Measurements from ENCODE around the gene GPT2. TPM values are rescaled to one million over a fixed set of nuclear protein-coding genes. Genes with fewer than 3 reads are reported as not detected.

The GPT2 gene
- total RNA-seq, 1 experiment from 2014 or later, result 81.8 TPM

GRCh38 chr16:46911038-46911437 lies 26.9 kb downstream of the GPT2 start (continued):
- TF ChIP-seq NFATC4 (CRISPR knock-in tag; IDR thresholded peaks at IDR 0.05), result no peak
- no peak for TF ChIP-seq ZMAT4 (CRISPR knock-in tag; IDR thresholded peaks at IDR 0.05)
- TF ChIP-seq CREB1 (CRISPR knock-in tag; IDR thresholded peaks at IDR 0.05), result no peak

GRCh38 chr16:46911650-46912049 lies 27.5 kb downstream of the GPT2 start:
- no peak for DNase-seq (ENCODE audit: low spot score)
- POLR2A ChIA-PET, result no interaction called here
- H3K36me3 Mint-ChIP-seq, result peaks cover 57% of the 10 kb centered on the region

More at GRCh38 chr16:46911650-46912049, 27.5 kb downstream of the GPT2 start:
- no peaks in the 10 kb centered on the region for H3K9me3 Mint-ChIP-seq
- ATAC-seq, result no peak
- no peak overlapping the region for H3K27ac Mint-ChIP-seq
- no peak overlapping the region for H3K4me3 Mint-ChIP-seq
- CTCF ChIA-PET, result interaction anchor here (1.1 to 2.0 kb wide), 2 partner anchors 58 to 783 kb away, joined by 3 to 13 read pairs; no protein-coding TSS in a partner anchor
- TF ChIP-seq ZNF512 (CRISPR knock-in tag; IDR thresholded peaks at IDR 0.05; ENCODE audit: borderline replicate concordance) (no peak), MAX (CRISPR knock-in tag; IDR thresholded peaks at IDR 0.05) (no peak), CBFB (CRISPR knock-in tag; IDR thresholded peaks at IDR 0.05; ENCODE audit: low read depth) (no peak), ZNF425 (CRISPR knock-in tag; conservative IDR thresholded peaks at IDR 0.05) (no peak), ZNF532 (CRISPR knock-in tag; IDR thresholded peaks at IDR 0.05; ENCODE audit: borderline replicate concordance) (no peak), EMX1 (CRISPR knock-in tag; IDR thresholded peaks at IDR 0.05) (no peak), MXD4 (CRISPR knock-in tag; IDR thresholded peaks at IDR 0.05; ENCODE audit: borderline replicate concordance) (no peak), RELA (CRISPR knock-in tag; IDR thresholded peaks at IDR 0.05; ENCODE audit: borderline replicate concordance) (no peak), NFE2L1 (CRISPR knock-in tag; IDR thresholded peaks at IDR 0.05) (no peak), GTF2I (CRISPR knock-in tag; conservative IDR thresholded peaks at IDR 0.05) (no peak), SMAD3 (CRISPR knock-in tag; IDR thresholded peaks at IDR 0.05; ENCODE audit: borderline replicate concordance) (no peak), ELF4 (CRISPR knock-in tag; IDR thresholded peaks at IDR 0.05; ENCODE audit: low read depth) (no peak), TCF7 (CRISPR knock-in tag; IDR thresholded peaks at IDR 0.05; ENCODE audit: low read depth) (no peak), FOXP1 (CRISPR knock-in tag; IDR thresholded peaks at IDR 0.05; ENCODE audit: borderline replicate concordance) (no peak), CTCF (IDR thresholded peaks at IDR 0.05) (no peak), STAT6 (CRISPR knock-in tag; conservative IDR thresholded peaks at IDR 0.05; ENCODE audit: low read depth) (no peak)
- no peaks in the 10 kb centered on the region for H3K27me3 Mint-ChIP-seq (ENCODE audit: low read depth)
- peaks cover 6% of the 10 kb centered on the region; the same call in 1 of the 2 replicates for H3K4me1 Mint-ChIP-seq

Data from WTC11 (cell line).